HEK293 (cell line): ENCODE data around the gene ARAP3.

ENCODE experiments used
- INSM2 ChIP-seq: fragments of 450-650 bp; formaldehyde crosslinking; IDR thresholded peaks from 2 replicates; pipeline ENCODE4 v1.5.1; 2016; ENCODE audit warnings: missing biosample characterization, missing genetic modification characterization
- KLF10 ChIP-seq: fragments of 450-650 bp; IDR thresholded peaks from 2 replicates; pipeline ENCODE4 v1.5.1; 2018; ENCODE audit warnings: missing biosample characterization, mild to moderate bottlenecking, missing genetic modification characterization
- KLF16 ChIP-seq: fragments of 450-650 bp; formaldehyde crosslinking; IDR thresholded peaks from 2 replicates; pipeline ENCODE4 v1.5.1; 2017; ENCODE audit warnings: missing biosample characterization, missing genetic modification characterization
- KLF8 ChIP-seq: fragments of 450-650 bp; formaldehyde crosslinking; IDR thresholded peaks from 2 replicates; pipeline ENCODE4 v1.5.1; 2016; ENCODE audit warnings: missing biosample characterization, missing genetic modification characterization
- KLF9 ChIP-seq: fragments of 450-650 bp; formaldehyde crosslinking; IDR thresholded peaks from 2 replicates; pipeline ENCODE4 v1.5.1; 2016; ENCODE audit warnings: missing biosample characterization, missing genetic modification characterization, low read depth
- MZF1 ChIP-seq: fragments of 450-650 bp; formaldehyde crosslinking; IDR thresholded peaks from 2 replicates; pipeline ENCODE4 v1.5.1; 2017; ENCODE audit warnings: missing biosample characterization, missing genetic modification characterization, borderline replicate concordance
- PRDM1 ChIP-seq: fragments of 450-650 bp; formaldehyde crosslinking; IDR thresholded peaks from 2 replicates; pipeline ENCODE4; 2016; ENCODE audit warnings: missing biosample characterization, missing genetic modification characterization
- PRDM2 ChIP-seq: fragments of 450-650 bp; formaldehyde crosslinking; IDR thresholded peaks from 2 replicates; pipeline ENCODE4 v1.5.1; 2016; ENCODE audit warnings: missing biosample characterization, missing genetic modification characterization, borderline replicate concordance
- SETDB1 ChIP-seq: IDR thresholded peaks from one replicate; pipeline ENCODE4 v1.6.1; 2017; ENCODE audit warnings: mild to moderate bottlenecking, low read length, moderate library complexity, mixed read lengths; ENCODE audit not compliant: insufficient read length
- ZBTB10 ChIP-seq: fragments of 450-650 bp; formaldehyde crosslinking; IDR thresholded peaks from 2 replicates; pipeline ENCODE4 v1.5.1; 2016; ENCODE audit warnings: missing biosample characterization, missing genetic modification characterization
- ZBTB8A ChIP-seq: fragments of 450-650 bp; formaldehyde crosslinking; IDR thresholded peaks from 2 replicates; pipeline ENCODE4 v1.5.1; 2016; ENCODE audit warnings: missing biosample characterization, missing genetic modification characterization
- ZNF138 ChIP-seq: fragments of 450-650 bp; formaldehyde crosslinking; IDR thresholded peaks from 2 replicates; pipeline ENCODE4 v1.5.1; 2016; ENCODE audit warnings: missing biosample characterization, missing genetic modification characterization, borderline replicate concordance
- ZNF148 ChIP-seq: fragments of 450-650 bp; formaldehyde crosslinking; IDR thresholded peaks from 2 replicates; pipeline ENCODE4 v1.5.0; 2017; ENCODE audit warnings: missing biosample characterization, missing genetic modification characterization, borderline replicate concordance
- ZNF174 ChIP-seq: fragments of 450-650 bp; formaldehyde crosslinking; IDR thresholded peaks from 2 replicates; pipeline ENCODE4 v1.5.0; 2017; ENCODE audit warnings: missing biosample characterization, mild to moderate bottlenecking, missing genetic modification characterization
- ZNF239 ChIP-seq: fragments of 450-650 bp; formaldehyde crosslinking; IDR thresholded peaks from 2 replicates; pipeline ENCODE4 v1.5.1; 2016; ENCODE audit warnings: missing biosample characterization, missing genetic modification characterization
- ZNF274 ChIP-seq, 2 experiments: fragments of 200-500 bp in 1 of 2; fragments of 450-650 bp in 1 of 2; sonication (Bioruptor generic) in 1 of 2; formaldehyde crosslinking in 1 of 2; IDR thresholded peaks; 2 replicates each; pipeline versions ENCODE4 v1.5.1 to v1.6.1; 2014 to 2016; ENCODE audit warnings: borderline replicate concordance in 1 of 2, inconsistent platforms in 1 of 2, low read length in 1 of 2, missing biosample characterization in 1 of 2, missing genetic modification characterization in 1 of 2
- ZNF394 ChIP-seq: fragments of 450-650 bp; formaldehyde crosslinking; IDR thresholded peaks from 2 replicates; pipeline ENCODE4 v1.5.1; 2016; ENCODE audit warnings: missing biosample characterization, missing genetic modification characterization, mild to moderate bottlenecking, moderate library complexity, borderline replicate concordance
- ZNF571 ChIP-seq: fragments of 450-650 bp; formaldehyde crosslinking; IDR thresholded peaks from 2 replicates; pipeline ENCODE4 v1.5.0; 2017; ENCODE audit warnings: missing biosample characterization, missing genetic modification characterization
- ZNF580 ChIP-seq: fragments of 450-650 bp; formaldehyde crosslinking; IDR thresholded peaks from 2 replicates; pipeline ENCODE4 v1.5.1; 2016; ENCODE audit warnings: missing biosample characterization, missing genetic modification characterization
- ZNF600 ChIP-seq: fragments of 450-650 bp; formaldehyde crosslinking; IDR thresholded peaks from 2 replicates; pipeline ENCODE4 v1.5.1; 2016; ENCODE audit warnings: missing biosample characterization, missing genetic modification characterization
- ZNF610 ChIP-seq: fragments of 450-650 bp; formaldehyde crosslinking; IDR thresholded peaks from 2 replicates; pipeline ENCODE4 v1.5.1; 2016; ENCODE audit warnings: missing biosample characterization, missing genetic modification characterization, borderline replicate concordance
- ZNF747 ChIP-seq: fragments of 450-650 bp; formaldehyde crosslinking; IDR thresholded peaks from 2 replicates; pipeline ENCODE4 v1.5.1; 2016; ENCODE audit warnings: missing biosample characterization, missing genetic modification characterization
- ZXDB ChIP-seq: fragments of 450-650 bp; formaldehyde crosslinking; IDR thresholded peaks from 2 replicates; pipeline ENCODE4 v1.5.1; 2016; ENCODE audit warnings: missing biosample characterization, missing genetic modification characterization

Gene ARAP3

GRCh38 chr5:141636413-141637122, 45.5 kb downstream of the ARAP3 start, which contains the start of the genes HDAC3 and RELL2 (continued):
- TF ChIP-seq ZNF571: no peak
- TF ChIP-seq KLF9 (tag by site-specific recombination): peak; percentile 94
- no peak for TF ChIP-seq ZNF274 (IDR thresholded peaks at IDR 0.05; ENCODE audit: low read length)
- TF ChIP-seq ZNF274 (tag by site-specific recombination; IDR thresholded peaks at IDR 0.05; ENCODE audit: borderline replicate concordance): no peak
- TF ChIP-seq MZF1: peak; percentile 40; the same call in 1 of the 2 replicates
- TF ChIP-seq ZNF148 (tag by site-specific recombination): no peak
- TF ChIP-seq ZBTB10 (tag by site-specific recombination): no peak
- TF ChIP-seq ZNF580 (tag by site-specific recombination): no peak
- TF ChIP-seq PRDM2 (tag by site-specific recombination): no peak
- TF ChIP-seq ZNF239 (tag by site-specific recombination): peak; percentile 36; the same call in 1 of the 2 replicates
- 0 out of 2 replicates have a peak, but pooled peaks have one; percentile 15 for TF ChIP-seq INSM2 (tag by site-specific recombination)
- TF ChIP-seq ZNF747: no peak
- peak; percentile 97 for TF ChIP-seq KLF10 (tag by site-specific recombination)
- no peak for TF ChIP-seq ZNF600 (tag by site-specific recombination)
- TF ChIP-seq PRDM1 (tag by site-specific recombination): no peak
- TF ChIP-seq ZNF138 (tag by site-specific recombination): no peak
- peak; percentile 55 for TF ChIP-seq ZXDB (tag by site-specific recombination)
- no peak; the same call in 1 of the 2 replicates for TF ChIP-seq ZBTB8A (tag by site-specific recombination)
- no peak; the same call in 1 of the 2 replicates for TF ChIP-seq ZNF394 (tag by site-specific recombination)
- peak; percentile 97 for TF ChIP-seq KLF8
- TF ChIP-seq SETDB1: no peak
- no peak for TF ChIP-seq KLF16
- TF ChIP-seq ZNF174 (tag by site-specific recombination): no peak
- no peak for TF ChIP-seq ZNF610
